ENCODE measurements around the gene XRCC1. TPM values are rescaled to one million over a fixed set of nuclear protein-coding genes. Genes with fewer than 3 reads are reported as not detected.
A peak's percentile ranks its signal among the peaks of the same experiment; 100 is the strongest.
"Not testable (repeated sequence)": the region's sequence is repeated elsewhere in the genome, so short reads cannot be mapped to it uniquely, and the experiment has no call there.

The XRCC1 gene
- total RNA-seq, 1 experiment from 2014 or later = 40.7 TPM

DNA sequence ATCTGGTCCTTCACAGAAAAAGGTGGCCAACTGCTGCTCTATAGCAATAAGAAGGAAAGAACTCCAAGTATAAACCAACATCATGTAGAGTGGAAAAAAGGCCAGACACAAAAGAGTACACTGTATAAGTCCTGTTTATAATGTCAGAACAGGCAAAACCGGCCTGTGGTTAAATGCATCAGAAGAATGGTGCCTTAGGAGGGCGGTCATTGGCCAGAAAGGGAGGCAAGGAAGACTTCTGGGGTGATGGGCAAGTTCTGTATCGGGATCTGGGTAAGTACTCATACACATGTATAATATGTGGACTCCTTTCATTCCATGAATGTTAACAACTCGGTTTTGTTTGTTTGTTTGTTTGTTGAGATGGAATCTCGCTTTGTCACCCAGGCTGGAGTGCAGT lies 52.4 kb downstream of the XRCC1 start:
- H3K36me3 Mint-ChIP-seq (ENCODE audit: insufficient read depth, unreplicated experiment) = peaks cover 28% of the 10 kb centered on the region
- no peaks in the 10 kb centered on the region for H3K27me3 ChIP-seq (replicated peaks; ENCODE audit: control insufficient read depth, insufficient read depth, low read length)
- no peaks in the 10 kb centered on the region; the same call in 1 of the 2 replicates for H3K36me3 ChIP-seq (ENCODE audit: control insufficient read depth, insufficient read depth, low read length)
- no peak overlapping the region for H3K4me3 Mint-ChIP-seq (ENCODE audit: unreplicated experiment)
- TF ChIP-seq, protein P1, sequence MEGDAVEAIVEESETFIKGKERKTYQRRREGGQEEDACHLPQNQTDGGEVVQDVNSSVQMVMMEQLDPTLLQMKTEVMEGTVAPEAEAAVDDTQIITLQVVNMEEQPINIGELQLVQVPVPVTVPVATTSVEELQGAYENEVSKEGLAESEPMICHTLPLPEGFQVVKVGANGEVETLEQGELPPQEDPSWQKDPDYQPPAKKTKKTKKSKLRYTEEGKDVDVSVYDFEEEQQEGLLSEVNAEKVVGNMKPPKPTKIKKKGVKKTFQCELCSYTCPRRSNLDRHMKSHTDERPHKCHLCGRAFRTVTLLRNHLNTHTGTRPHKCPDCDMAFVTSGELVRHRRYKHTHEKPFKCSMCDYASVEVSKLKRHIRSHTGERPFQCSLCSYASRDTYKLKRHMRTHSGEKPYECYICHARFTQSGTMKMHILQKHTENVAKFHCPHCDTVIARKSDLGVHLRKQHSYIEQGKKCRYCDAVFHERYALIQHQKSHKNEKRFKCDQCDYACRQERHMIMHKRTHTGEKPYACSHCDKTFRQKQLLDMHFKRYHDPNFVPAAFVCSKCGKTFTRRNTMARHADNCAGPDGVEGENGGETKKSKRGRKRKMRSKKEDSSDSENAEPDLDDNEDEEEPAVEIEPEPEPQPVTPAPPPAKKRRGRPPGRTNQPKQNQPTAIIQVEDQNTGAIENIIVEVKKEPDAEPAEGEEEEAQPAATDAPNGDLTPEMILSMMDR (IDR thresholded peaks at IDR 0.05; ENCODE audit: insufficient read depth in 1 of 2, low read depth in 1 of 2, low read length in 1 of 2, severe bottlenecking in 1 of 2, unreplicated experiment in 1 of 2) = no peak
- H3K4me3 ChIP-seq (ENCODE audit: low read depth, low read length) = no peak overlapping the region
- no peak overlapping the region for H3K27ac Mint-ChIP-seq (ENCODE audit: unreplicated experiment)
- H3K4me1 ChIP-seq = peaks cover 15% of the 10 kb centered on the region
- no peak for DNase-seq
- no peaks in the 10 kb centered on the region for H3K9me3 Mint-ChIP-seq (ENCODE audit: unreplicated experiment)
- BruUV-seq (replicated peaks) = TSS peak; percentile 6
- POLR2A ChIA-PET = no interaction called here
- H3K4me1 Mint-ChIP-seq (ENCODE audit: low read depth, unreplicated experiment) = peaks cover 30% of the 10 kb centered on the region
- CTCF ChIA-PET = interaction anchor here (1.4 kb wide), 1 partner anchor 76 kb away, joined by 4 read pairs; no protein-coding TSS in a partner anchor
- intact Hi-C loops (cut with micrococcal nuclease; ENCODE audit: unreplicated experiment) = no loop called here
- no peaks in the 10 kb centered on the region for H3K9me3 ChIP-seq
- H3K27me3 Mint-ChIP-seq (ENCODE audit: insufficient read depth, unreplicated experiment) = no peaks in the 10 kb centered on the region

DNA sequence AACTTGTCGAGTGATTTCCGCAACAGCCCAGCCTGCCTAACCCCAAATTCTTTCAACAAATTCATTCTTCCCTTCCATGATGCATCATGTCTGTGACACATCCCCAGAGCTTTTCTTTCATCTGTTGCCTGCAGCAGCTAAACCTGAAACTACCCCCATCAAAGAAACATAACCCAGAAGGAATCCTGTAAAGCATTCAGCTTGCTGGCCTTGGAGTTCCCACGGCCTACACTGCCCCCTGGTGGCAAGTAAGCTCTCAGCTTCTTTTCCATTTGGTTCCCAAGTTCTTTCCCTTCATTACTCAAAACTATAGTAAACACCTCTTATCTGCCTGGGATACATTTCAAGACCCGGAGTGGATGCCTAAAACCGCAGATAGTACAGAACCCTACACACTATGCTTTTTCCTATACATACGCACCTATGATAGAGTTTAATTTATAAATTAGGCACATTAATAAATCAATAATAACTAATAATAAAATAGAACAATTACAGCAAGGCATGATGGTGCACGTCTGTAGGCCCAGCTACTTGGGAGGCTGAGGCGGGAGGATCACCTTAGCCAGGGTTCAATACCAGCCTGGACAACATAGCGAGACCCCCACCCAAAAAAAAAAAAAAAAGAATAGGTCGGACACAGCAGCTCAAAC lies 55.8 kb downstream of the XRCC1 start:
- Mint-ChIP-seq H3K36me3 (ENCODE audit: insufficient read depth, unreplicated experiment) (peaks cover 30% of the 10 kb centered on the region), H3K9me3 (ENCODE audit: unreplicated experiment) (no peaks in the 10 kb centered on the region), H3K27me3 (ENCODE audit: insufficient read depth, unreplicated experiment) (no peaks in the 10 kb centered on the region), H3K4me1 (ENCODE audit: low read depth, unreplicated experiment) (peaks cover 14% of the 10 kb centered on the region), H3K4me3 (ENCODE audit: unreplicated experiment) (no peak overlapping the region), H3K27ac (ENCODE audit: unreplicated experiment) (peak overlapping the region; percentile 35)
- Histone ChIP-seq H3K27me3 (replicated peaks; ENCODE audit: control insufficient read depth, insufficient read depth, low read length) (no peaks in the 10 kb centered on the region), H3K9me3 (no peaks in the 10 kb centered on the region), H3K4me1 (peaks cover 12% of the 10 kb centered on the region), H3K36me3 (ENCODE audit: control insufficient read depth, insufficient read depth, low read length) (no peaks in the 10 kb centered on the region; the same call in 1 of the 2 replicates), H3K4me3 (ENCODE audit: low read depth, low read length) (no peak overlapping the region)
- no TSS peak for BruUV-seq (replicated peaks)
- ChIA-PET CTCF (interaction anchor here (0.6 to 2.5 kb wide), 19 partner anchors 9 to 485 kb away, joined by 3 to 181 read pairs (median 4); partner anchors contain the start of genes IRGQ, PHLDB3, ZNF575 and ZNF576), POLR2A (interaction anchor here (0.6 to 1.4 kb wide), 3 partner anchors 15 to 73 kb away, joined by 4 to 8 read pairs (median 8); partner anchors contain the start of gene PHLDB3)
- TF ChIP-seq, protein P1 (IDR thresholded peaks at IDR 0.05; ENCODE audit: insufficient read depth in 1 of 2, low read depth in 1 of 2, low read length in 1 of 2, severe bottlenecking in 1 of 2, unreplicated experiment in 1 of 2) = peak; percentile 91
- intact Hi-C loops (cut with micrococcal nuclease; ENCODE audit: unreplicated experiment) = loop anchor here (1.0 kb wide), 3 partner anchors 15 to 86 kb away; partner anchors contain the start of gene PHLDB3
- DNase-seq = peak; percentile 83 to 89

DNA sequence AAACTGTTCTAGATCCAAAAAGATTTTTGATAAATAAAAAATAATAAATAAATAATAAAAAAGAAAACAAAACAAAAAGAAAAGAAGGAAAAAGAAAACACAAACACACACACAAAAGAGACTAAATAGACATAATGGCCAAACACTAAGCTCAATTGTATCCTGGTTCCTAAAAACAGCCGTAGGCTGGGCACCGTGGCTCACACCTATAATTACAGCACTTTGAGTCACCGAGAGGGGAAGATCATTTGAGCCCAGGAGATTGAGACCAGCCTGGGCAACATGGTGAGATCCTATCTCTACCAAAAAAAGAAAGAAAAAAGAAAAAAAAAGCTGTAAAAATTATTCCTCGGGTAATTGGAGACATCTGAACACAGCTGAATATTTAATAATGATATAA lies 57.3 kb downstream of the XRCC1 start:
- H3K4me3 ChIP-seq (ENCODE audit: low read depth, low read length) = no peak overlapping the region
- DNase-seq = no peak
- H3K4me1 ChIP-seq = peaks cover 3% of the 10 kb centered on the region
- H3K27me3 ChIP-seq (replicated peaks; ENCODE audit: control insufficient read depth, insufficient read depth, low read length) = no peaks in the 10 kb centered on the region
- no TSS peak for BruUV-seq (replicated peaks)
- H3K9me3 ChIP-seq = no peaks in the 10 kb centered on the region
- no peaks in the 10 kb centered on the region for H3K9me3 Mint-ChIP-seq (ENCODE audit: unreplicated experiment)
- H3K27me3 Mint-ChIP-seq (ENCODE audit: insufficient read depth, unreplicated experiment) = no peaks in the 10 kb centered on the region
- peaks cover 12% of the 10 kb centered on the region for H3K4me1 Mint-ChIP-seq (ENCODE audit: low read depth, unreplicated experiment)
- H3K4me3 Mint-ChIP-seq (ENCODE audit: unreplicated experiment) = no peak overlapping the region
- POLR2A ChIA-PET = no interaction called here
- peaks cover 37% of the 10 kb centered on the region for H3K36me3 Mint-ChIP-seq (ENCODE audit: insufficient read depth, unreplicated experiment)
- H3K36me3 ChIP-seq (ENCODE audit: control insufficient read depth, insufficient read depth, low read length) = no peaks in the 10 kb centered on the region; the same call in 1 of the 2 replicates
- CTCF ChIA-PET = interaction anchor here (0.7 to 1.9 kb wide), 3 partner anchors 14 to 71 kb away, joined by 8 to 24 read pairs (median 9); partner anchors contain the start of gene PHLDB3
- TF ChIP-seq, protein P1 (IDR thresholded peaks at IDR 0.05; ENCODE audit: insufficient read depth in 1 of 2, low read depth in 1 of 2, low read length in 1 of 2, severe bottlenecking in 1 of 2, unreplicated experiment in 1 of 2) = no peak
- intact Hi-C loops (cut with micrococcal nuclease; ENCODE audit: unreplicated experiment) = no loop called here
- no peak overlapping the region for H3K27ac Mint-ChIP-seq (ENCODE audit: unreplicated experiment)

DNA sequence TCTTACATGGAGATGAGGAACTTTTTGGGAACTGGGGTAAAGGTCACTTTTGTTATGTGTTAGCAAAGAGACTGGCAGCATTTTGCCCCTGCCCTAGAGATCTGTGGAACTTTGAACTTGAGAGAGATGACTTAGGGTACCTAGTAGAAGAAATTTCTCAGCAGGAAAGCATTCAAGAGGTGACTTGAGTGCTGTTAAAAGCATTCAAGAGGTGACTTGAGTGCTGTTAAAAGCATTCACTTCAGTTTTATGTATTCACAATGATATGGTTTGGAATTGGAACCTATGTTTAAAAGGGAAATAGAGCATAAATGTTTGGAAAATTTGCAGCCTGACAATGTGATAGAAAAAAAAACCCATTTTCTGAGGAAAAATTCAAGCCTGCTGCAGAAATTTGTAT lies 62.9 kb downstream of the XRCC1 start:
- POLR2A ChIA-PET; H3K27ac Mint-ChIP-seq (ENCODE audit: unreplicated experiment): not testable (repeated sequence)
- H3K36me3 Mint-ChIP-seq (ENCODE audit: insufficient read depth, unreplicated experiment) = peaks cover 45% of the 10 kb centered on the region

More for the DNA sequence above, 62.9 kb downstream of the XRCC1 start:
- DNase-seq; H3K4me3 Mint-ChIP-seq (ENCODE audit: unreplicated experiment); H3K4me3 ChIP-seq (ENCODE audit: low read depth, low read length); H3K4me1 Mint-ChIP-seq (ENCODE audit: low read depth, unreplicated experiment); BruUV-seq (replicated peaks); H3K4me1 ChIP-seq; H3K36me3 ChIP-seq (ENCODE audit: control insufficient read depth, insufficient read depth, low read length); H3K27me3 ChIP-seq (replicated peaks; ENCODE audit: control insufficient read depth, insufficient read depth, low read length); H3K9me3 ChIP-seq; H3K27me3 Mint-ChIP-seq (ENCODE audit: insufficient read depth, unreplicated experiment); intact Hi-C loops (cut with micrococcal nuclease; ENCODE audit: unreplicated experiment); H3K9me3 Mint-ChIP-seq (ENCODE audit: unreplicated experiment); CTCF ChIA-PET: not testable (repeated sequence)
